Fibroblast of pulmonary artery (primary cell): ENCODE results near the gene NUP50.

Experiments used
- DNase-seq: peaks from one replicate; pipeline ENCODE4 v3.0.0-alpha.2; 2010; ENCODE audit warnings: low read depth
- H3K4me3 ChIP-seq: replicated peaks from 2 replicates; pipeline ENCODE4 v1.5.1; 2011; ENCODE audit warnings: low read depth, mild to moderate bottlenecking, control low read depth, low read length, moderate library complexity
- CTCF ChIP-seq: IDR thresholded peaks from 2 replicates; pipeline ENCODE4 v1.5.1; 2011; ENCODE audit warnings: mild to moderate bottlenecking, control low read depth, low read length, inconsistent platforms; ENCODE audit errors: missing control alignments

Gene NUP50

DNA sequence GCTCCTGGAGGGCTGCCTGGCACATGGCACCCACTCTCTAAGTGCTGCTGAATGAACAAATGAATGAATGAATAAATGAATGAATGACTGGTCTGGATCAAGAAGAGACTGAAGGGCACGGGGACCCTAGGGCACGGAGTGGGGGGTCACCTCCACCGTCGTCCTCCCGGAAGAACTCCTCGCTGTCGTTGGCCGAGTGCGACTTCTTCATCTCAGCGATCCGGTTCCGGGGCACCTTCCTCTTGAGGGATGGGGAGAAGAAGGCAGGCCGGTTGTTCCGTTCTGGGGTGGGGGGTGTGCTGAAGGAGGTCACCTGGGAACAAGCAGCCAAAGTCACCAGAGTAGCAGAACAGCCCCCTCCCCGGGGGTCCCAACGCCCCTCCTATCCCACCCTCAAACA, 36.0 kb downstream of the NUP50 start:
- DNase-seq = no peak
- no peak for TF ChIP-seq CTCF
- H3K4me3 ChIP-seq = no peak overlapping the region

- TF ChIP-seq CTCF = no peak
- no peak for DNase-seq
- H3K4me3 ChIP-seq = no peak overlapping the region
These were observed 36.5 kb downstream of the NUP50 start for GRCh38 chr22:45200230-45200629.

DNA sequence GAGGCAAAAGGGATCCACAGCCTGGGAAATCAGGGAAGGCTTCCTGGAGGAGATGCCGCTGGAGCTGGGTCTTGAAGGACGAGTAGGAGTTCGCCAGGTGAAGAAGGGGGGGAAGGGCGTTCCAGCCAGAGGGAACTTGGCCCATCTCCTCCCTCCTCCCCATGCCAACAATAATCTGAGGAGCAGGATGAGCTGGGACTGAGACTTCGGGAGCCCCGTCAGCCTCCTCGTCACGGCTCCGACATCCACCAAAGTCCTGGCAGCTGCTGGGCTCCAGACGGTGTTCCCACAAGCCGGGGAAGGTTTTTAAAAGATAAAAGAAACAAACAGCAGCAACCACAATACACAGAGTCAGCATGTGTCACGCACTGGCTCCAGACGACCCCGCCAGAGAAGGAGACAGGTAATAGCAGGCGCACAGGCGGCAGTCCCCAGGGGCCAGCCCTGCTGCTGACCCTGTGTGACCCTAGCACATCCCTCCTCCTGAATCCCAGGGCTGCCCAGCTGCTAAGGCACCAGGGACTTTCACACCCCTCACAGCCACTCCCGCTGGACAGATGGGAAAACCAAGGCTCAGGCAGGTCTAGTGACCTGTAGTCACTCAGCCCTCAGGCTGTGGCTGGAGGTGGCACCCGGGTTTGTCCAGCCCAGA, 37.3 kb downstream of the NUP50 start:
- DNase-seq = peak; percentile 46
- no peak overlapping the region for H3K4me3 ChIP-seq
- no peak for TF ChIP-seq CTCF

DNA sequence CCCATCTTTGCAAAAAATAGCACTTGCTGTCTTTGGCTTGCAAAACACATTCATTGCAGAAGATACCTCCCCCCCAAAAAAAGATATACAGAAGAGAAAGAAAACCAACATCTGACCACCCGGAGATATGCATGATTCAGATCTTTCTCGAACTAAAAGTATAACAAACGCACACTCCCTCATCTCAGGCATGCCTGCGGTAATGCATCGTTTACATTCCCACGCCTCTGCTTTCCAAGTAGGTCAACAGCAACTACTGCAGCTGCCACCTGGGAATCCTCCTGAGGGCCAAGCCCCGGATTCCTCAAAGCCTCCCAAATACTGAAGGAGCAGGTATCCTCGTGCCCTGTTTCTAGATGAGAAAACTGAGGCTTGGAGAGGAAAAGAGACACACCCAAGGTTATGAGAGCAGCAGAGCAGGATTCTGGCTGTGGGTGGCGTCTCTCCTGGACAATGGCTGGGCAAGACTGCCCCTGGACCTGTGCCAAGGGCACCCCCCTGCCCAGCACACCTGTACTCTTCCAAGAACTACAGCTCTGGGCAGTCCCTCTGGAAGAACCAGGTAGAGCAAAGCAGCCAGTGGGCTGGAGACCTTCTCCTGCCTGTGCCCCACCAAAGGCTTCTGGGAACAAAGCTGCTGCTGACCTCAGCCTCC, 38.1 kb downstream of the NUP50 start:
- no peak for TF ChIP-seq CTCF
- peak; percentile 77 for DNase-seq
- no peak overlapping the region for H3K4me3 ChIP-seq

- TF ChIP-seq CTCF = no peak
These were observed 38.8 kb downstream of the NUP50 start for GRCh38 chr22:45202333-45203149.

DNA sequence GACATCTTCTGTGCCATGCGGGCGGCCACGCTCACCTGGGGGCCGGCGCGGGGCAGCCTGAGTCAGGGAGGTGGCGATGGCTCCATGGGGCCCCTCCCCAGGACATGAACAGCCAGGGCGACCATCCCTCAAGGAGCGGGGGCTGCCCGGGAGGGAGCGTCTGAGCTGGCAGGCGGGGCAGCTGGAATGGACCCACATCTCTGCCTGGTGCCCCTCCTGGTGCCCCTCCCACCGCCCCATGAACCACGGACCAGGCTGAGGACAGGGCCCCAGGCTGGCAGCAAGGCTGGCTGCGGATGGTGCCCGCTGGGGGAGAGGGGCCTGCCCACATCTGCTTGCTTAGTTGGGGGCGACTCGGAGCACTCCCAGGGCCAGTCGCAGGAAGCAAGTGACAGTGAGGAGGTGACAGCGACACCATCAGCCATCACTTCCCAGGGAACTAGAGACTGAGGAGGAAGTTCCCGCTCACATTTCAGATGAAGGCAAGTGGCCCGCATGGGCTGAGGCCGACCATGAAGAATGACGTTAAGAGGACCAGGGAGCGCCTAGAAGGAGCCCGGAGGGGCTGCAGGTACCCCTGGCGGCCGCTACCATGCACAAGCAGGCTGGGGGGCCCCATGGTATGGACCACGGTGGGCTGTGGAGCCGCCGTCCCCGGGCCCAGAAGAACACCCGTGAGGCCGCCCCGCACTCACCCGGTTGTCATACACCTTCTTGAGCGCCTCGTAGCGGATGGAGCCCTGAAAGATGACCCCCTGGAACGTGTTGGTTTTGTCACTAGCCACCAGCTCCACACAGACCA, 39.6 kb downstream of the NUP50 start:
- H3K4me3 ChIP-seq = no peak overlapping the region
- no peak for TF ChIP-seq CTCF
- no peak for DNase-seq

More at GRCh38 chr22:45202333-45203149, 38.8 kb downstream of the NUP50 start:
- no peak for DNase-seq
- H3K4me3 ChIP-seq = no peak overlapping the region
